Hepatocyte (in vitro differentiated cells): ENCODE measurements around the gene GPN1.

Experiments used
- CTCF ChIP-seq: fragments of 200-600 bp; sonication (generic); IDR thresholded peaks from 2 replicates; pipeline ENCODE4 v1.5.1; 2016; ENCODE audit warnings: antibody characterized with exemption, mild to moderate bottlenecking; ENCODE audit not compliant: poor library complexity
- EZH2phosphoT487 ChIP-seq: fragments of 200-600 bp; sonication (generic); IDR thresholded peaks from one replicate; pipeline ENCODE4 v1.6.1; 2018; ENCODE audit warnings: antibody characterized with exemption, mild to moderate bottlenecking, low read depth, moderate library complexity; ENCODE audit not compliant: unreplicated experiment, severe bottlenecking

DNA sequence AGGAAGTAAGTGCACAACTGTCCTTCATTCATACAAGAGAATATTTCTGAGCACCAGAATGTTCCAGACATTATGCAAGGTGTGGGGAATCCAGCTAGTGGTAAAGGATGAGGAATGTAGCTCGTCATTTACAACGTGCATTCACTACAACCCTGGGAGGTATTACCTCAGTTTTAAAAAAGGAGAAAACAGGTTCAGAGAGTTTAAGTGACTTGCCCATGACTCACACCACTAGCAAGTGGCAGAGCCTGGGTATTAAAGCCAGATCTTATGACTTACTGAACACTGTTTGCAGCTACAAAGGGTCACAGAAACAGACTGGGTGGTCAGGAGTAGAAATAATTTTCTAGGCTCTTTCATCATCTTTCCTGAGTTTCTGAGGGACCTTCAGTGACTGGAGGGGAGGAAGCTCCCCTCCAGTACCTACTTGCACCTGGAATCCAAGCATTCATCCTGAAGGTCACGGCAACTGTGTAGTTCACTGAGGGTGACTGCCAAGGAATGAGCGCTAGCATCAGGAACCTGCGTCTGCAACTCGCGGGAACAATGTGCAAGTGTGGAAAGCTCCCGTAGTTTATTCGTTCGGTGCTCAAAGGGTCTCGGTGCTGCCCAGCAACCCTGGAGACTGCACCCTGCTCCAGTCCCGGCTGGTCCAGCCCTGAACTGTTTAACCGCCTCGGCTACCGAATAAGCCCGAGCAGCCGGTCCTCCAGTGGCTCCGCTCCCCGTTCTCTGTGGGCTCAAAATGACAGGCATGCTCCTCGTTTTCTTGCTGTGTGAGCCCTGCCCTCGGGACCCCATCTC, 685 bp upstream of the GPN1 start:
- no peak for TF ChIP-seq EZH2phosphoT487
- TF ChIP-seq CTCF = no peak
